GM12801 (cell line): ENCODE data around the gene COL5A1.

Source experiments
- CTCF ChIP-seq: IDR thresholded peaks from one replicate; pipeline ENCODE4 v1.5.1; 2011; ENCODE audit warnings: control low read depth; ENCODE audit not compliant: insufficient read length; ENCODE audit errors: extremely low read depth

The COL5A1 gene

GRCh38 chr9:134623258-134624066 is 18.1 kb upstream of the COL5A1 start:
- TF ChIP-seq CTCF = no peak

GRCh38 chr9:134624137-134624591 is 17.4 kb upstream of the COL5A1 start:
- TF ChIP-seq CTCF = no peak

GRCh38 chr9:134624621-134625181 is 16.9 kb upstream of the COL5A1 start:
- TF ChIP-seq CTCF = no peak

- TF ChIP-seq CTCF = no peak
Observed at GRCh38 chr9:134625361-134626068, 16.1 kb upstream of the COL5A1 start.

GRCh38 chr9:134626069-134626423 is 15.6 kb upstream of the COL5A1 start:
- TF ChIP-seq CTCF = no peak

- TF ChIP-seq CTCF = no peak
Observed at GRCh38 chr9:134626571-134627416, 14.8 kb upstream of the COL5A1 start.
